KG1 (cell line): ENCODE data around the gene CAV2.
"Not testable (repeated sequence)": the region's sequence is repeated elsewhere in the genome, so short reads cannot be mapped to it uniquely, and the experiment has no call there.

Experiments
- DNase-seq: peaks from one replicate; lab custom pipeline; 2025; lab: John Stamatoyannopoulos, UW

The CAV2 gene

GRCh38 chr7:116499168-116500077, at the start of gene CAV2:
Gene CAV2, plus strand, starts transcription at chr7:116499738. Its CDS starts 44 bp downstream, at chr7:116499782.
- DNase-seq, result no peak

GRCh38 chr7:116449950-116450349, 49.6 kb upstream of the CAV2 start:
- no peak for DNase-seq

GRCh38 chr7:116451957-116452729, 47.4 kb upstream of the CAV2 start:
- DNase-seq, result no peak

- DNase-seq, result no peak
Measured at GRCh38 chr7:116454377-116454776, 45.2 kb upstream of the CAV2 start.

GRCh38 chr7:116455009-116455408, 44.5 kb upstream of the CAV2 start:
- no peak for DNase-seq

- no peak for DNase-seq
Measured at GRCh38 chr7:116455499-116455898, 44.0 kb upstream of the CAV2 start.

- DNase-seq, result no peak
Measured at GRCh38 chr7:116461500-116461899, 38.0 kb upstream of the CAV2 start.

- DNase-seq, result no peak
Measured at GRCh38 chr7:116463956-116464355, 35.6 kb upstream of the CAV2 start.

- no peak for DNase-seq
Measured at GRCh38 chr7:116464375-116464774, 35.2 kb upstream of the CAV2 start.

GRCh38 chr7:116465125-116465524, 34.4 kb upstream of the CAV2 start:
- DNase-seq, result no peak

- no peak for DNase-seq
Measured at GRCh38 chr7:116468534-116468933, 31.0 kb upstream of the CAV2 start.

- no peak for DNase-seq
Measured at GRCh38 chr7:116477625-116478024, 21.9 kb upstream of the CAV2 start.

GRCh38 chr7:116478834-116479233, 20.7 kb upstream of the CAV2 start:
- DNase-seq, result no peak

- no peak for DNase-seq
Measured at GRCh38 chr7:116483271-116483942, 16.1 kb upstream of the CAV2 start.

- DNase-seq, result not testable (repeated sequence)
Measured at GRCh38 chr7:116484389-116484788, 15.1 kb upstream of the CAV2 start.

- no peak for DNase-seq
Measured at GRCh38 chr7:116487907-116488521, 11.5 kb upstream of the CAV2 start.

- no peak for DNase-seq
Measured at GRCh38 chr7:116490351-116490750, 9.2 kb upstream of the CAV2 start.

GRCh38 chr7:116491887-116492653, 7.5 kb upstream of the CAV2 start:
- DNase-seq, result no peak

GRCh38 chr7:116492654-116493109, 6.9 kb upstream of the CAV2 start:
- no peak for DNase-seq

GRCh38 chr7:116493449-116493848, 6.1 kb upstream of the CAV2 start:
- DNase-seq, result no peak

GRCh38 chr7:116494472-116494871, 5.1 kb upstream of the CAV2 start:
- DNase-seq, result no peak
